Stromal cell of bone marrow (primary cell): ENCODE data around the gene PHLDB1.
"Not testable (repeated sequence)": the region's sequence is repeated elsewhere in the genome, so short reads cannot be mapped to it uniquely, and the experiment has no call there.

Experiments
- DNase-seq: peaks from one replicate; pipeline ENCODE4 v3.0.0-alpha.2; 2012; ENCODE audit warnings: low read depth

The PHLDB1 gene

GRCh38 chr11:118607401-118608359 lies at the start of gene PHLDB1:
Gene PHLDB1 (plus strand): TSS chr11:118607615. CDS start chr11:118613837, 6,222 bp downstream.
- DNase-seq = no peak

DNA sequence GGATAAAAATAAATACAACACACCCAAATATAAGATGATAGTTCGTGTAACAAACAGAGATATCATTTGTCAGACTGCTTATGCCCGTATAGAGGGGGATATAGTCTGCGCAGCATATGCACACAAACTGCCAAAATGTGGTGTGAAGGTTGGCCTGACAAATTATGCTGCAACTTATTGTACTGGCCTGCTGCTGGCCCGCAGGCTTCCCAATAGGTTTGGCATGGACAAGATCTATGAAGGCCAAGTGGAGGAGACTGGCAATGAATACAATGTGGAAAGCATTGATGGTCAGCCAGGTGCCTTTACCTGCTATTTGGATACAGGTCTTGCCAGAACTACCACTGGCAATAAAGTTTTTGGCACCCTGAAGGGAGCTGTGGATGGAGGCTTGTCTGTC lies 46.6 kb upstream of the PHLDB1 start:
- DNase-seq = no peak

DNA sequence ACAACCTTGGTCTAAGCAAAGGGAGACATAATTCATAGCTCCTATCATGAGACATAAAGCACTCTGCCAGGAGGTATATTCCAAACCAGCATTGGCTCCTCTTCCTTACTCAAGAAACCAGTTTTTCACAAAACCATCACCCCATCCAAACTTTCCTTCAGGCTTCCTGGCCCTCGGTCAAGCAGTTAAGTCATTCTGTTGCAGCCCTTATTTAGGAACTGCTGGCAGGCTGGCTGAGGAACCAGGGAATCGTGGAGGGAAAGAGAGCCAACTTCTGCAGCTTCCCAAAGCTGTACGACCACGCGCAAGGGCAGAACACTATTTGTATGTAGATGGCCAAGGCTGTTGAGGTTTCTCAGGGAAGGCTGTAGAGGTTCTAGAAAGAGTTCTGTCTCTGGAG lies 42.4 kb upstream of the PHLDB1 start:
- peak; percentile 63 for DNase-seq

DNA sequence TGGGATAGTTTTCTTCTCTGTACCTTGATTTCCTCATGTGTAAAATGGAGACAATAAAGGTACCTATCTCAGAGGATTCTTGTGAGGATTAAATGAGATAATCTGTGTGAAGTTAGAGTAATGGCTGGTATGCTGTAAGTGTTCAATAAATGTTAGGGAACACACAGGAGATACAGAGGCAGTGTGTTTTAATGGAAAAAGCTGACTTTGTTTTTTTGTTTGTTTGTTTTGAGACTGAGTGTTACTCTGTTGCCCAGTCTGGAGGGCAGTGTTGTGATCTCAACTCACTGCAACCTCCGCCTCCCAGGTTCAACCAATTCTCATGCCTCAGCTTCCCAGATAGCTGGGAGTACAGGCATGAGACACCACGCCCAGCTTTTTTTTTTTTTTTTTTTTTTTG lies 37.7 kb upstream of the PHLDB1 start:
- DNase-seq = no peak

- DNase-seq = no peak
These were observed 36.6 kb upstream of the PHLDB1 start for GRCh38 chr11:118570787-118571186.

DNA sequence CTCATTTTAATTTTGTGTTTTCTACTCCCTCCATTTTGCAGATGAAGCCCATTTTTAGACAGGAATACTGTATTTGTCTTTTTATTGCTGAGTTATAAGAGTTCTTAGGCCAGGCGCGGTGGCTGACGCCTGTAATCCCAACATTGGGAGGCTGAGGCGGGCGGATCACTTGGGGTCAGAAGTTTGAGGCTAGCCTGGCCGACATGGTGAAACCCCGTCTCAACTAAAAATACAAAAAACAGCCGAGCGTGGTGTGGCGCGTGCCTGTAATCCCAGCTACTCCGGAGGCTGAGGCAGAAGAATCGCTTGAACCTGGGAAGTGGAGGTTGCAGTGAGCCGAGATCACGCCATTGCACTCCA lies 35.7 kb upstream of the PHLDB1 start:
- not testable (repeated sequence) for DNase-seq

DNA sequence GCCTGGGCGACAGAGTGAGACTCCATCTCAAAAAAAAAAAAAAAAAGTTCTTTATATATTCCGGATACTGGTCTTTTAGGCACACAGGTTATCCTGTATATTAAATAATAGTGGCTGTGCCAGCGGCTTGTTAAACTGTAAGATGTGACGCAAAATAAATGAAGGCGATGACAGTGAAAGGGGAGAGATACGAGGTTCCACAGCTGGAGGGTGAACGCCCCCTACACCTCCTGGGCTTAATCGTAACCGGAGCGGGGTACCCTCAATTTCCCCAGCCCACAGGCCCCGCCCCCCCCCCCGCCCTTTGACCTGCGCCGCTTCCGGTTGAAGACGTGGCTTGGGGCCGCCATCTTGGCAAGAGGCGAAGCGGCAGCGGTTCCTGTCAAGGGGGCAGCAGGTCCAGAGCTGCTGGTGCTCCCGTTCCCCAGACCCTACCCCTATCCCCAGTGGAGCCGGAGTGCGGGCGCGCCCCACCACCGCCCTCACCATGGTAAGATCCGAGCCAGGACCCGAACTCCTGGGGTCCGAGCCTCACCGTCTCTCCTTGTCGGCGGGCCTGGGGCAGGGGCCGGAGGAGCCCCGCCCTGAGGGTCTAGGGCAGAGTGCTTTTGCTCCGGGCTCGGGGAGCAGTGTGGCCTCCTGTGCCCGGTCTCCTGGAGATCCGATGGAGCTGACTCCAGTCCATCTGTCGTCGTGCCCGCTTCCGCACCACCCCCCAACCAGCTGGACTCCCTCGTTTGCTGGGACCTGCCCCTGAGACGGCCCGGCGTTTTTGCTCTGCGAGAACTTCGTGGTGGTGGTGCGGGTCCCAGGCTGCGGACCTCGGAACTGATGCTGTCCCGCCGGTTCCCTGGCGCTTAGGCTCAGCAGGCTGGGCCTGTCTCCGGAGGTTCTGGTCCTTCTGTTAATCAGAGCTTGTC lies 35.1 kb upstream of the PHLDB1 start, which contains the start of gene ARCN1:
TSS of gene ARCN1 (plus strand) at position 349 of the 920 bp plus-strand sequence. CDS start at position 488, 139 bp downstream.
- no peak for DNase-seq

DNA sequence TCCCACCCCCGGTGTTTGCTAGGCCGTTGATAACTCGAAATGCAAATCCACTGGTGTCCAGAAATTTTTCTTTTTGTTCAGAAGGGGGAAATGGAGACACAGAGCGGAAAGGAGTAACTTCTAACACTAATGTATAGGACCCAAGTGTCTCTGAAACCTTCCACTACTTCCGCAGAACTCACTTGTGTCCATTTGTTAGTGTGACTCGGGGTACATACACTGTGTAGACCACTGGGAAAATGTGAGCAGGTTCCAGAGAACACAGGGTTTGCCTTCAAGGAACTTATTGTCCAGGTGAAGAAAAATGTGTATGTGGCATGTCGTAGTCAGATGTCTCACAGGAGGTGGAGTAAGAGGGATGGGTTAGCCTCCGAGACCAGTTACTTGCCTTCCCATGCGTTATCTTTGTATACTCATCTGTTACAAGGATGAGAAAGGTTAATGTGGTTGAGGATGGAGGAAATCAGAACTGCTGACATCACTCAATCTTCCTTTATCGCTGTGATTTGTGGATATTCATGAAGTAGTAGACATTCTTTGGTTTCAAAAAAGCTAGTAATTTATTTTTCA lies 34.3 kb upstream of the PHLDB1 start:
- no peak for DNase-seq

DNA sequence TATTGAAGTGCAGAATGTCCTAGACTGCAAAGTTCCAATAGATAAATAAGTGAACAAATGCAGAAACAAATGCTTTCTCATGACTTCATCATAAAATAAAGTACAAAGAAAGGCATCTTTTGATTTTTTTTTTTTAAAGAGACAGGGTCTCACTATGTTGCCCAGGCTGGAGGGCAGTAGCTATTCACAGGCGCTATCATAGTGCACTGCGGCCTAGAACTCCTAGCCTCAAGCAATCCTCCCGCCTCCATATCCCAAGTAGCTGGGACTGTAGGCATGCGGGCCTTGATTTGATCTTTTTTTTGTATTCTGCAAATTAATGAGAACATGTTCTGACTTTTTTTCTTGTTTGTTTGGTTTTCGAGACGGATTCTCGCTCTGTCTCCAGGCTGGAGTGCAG lies 32.8 kb upstream of the PHLDB1 start:
- no peak for DNase-seq

GRCh38 chr11:118577995-118578394 lies 29.4 kb upstream of the PHLDB1 start:
- not testable (repeated sequence) for DNase-seq

- no peak for DNase-seq
These were observed 26.4 kb upstream of the PHLDB1 start for GRCh38 chr11:118581057-118581456.

DNA sequence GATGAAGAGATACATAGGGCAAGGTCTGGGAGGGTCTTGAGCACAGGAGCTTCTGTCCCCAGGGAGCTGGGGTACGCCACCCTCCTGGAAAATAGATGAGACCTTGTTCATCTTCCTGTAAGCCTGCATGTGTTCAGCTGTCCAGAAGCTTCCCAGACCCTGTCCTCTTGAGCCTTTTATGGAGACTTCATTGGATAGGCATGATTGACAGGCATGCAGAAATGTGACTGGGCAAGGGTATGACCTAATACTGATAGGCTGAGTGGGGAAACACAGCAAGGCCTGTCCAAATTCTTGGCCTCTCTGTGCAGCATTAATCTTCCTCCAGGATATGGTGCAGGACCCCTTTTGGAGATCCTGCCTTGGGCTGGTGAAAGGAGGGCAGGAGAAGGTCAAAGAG lies 19.5 kb upstream of the PHLDB1 start:
- DNase-seq = no peak

GRCh38 chr11:118592616-118593367 lies 14.6 kb upstream of the PHLDB1 start:
- DNase-seq = peak; percentile 67

DNA sequence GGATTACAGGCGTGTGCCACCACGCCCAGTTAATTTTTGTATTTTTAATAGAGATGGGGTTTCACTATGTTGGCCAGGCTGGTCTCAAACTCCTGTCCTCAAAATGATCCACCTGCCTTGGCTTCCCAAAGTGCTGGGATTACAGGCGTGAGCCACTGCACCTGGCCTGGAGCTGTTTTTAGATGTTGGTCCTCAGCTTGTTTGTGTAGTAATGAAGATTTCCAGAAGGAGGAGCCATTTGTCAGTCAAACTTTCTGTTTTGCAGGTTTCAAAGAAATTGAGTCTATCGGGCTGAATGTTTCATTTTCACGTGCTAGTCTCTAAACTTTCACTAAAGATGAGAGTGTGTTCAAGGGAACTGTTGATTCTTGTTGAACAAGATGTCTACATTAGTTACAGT lies 12.4 kb upstream of the PHLDB1 start:
- not testable (repeated sequence) for DNase-seq

- no peak for DNase-seq
These were observed 10.9 kb upstream of the PHLDB1 start for GRCh38 chr11:118596224-118597146.

DNA sequence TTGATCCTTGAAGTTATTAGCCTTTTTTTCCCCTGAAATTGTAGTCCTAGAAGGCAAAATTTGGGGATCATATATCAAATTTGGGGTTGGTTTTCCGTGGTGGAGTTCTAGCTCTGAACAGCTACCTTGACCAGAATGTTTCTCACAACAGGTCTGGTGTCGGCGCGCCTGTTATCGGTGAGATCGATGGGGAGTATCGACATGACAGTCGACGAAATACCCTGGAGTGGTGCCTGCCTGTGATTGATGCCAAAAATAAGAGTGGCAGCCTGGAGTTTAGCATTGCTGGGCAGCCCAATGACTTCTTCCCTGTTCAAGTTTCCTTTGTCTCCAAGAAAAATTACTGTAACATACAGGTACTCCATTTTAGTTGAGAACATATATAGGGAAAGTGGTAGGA lies 9.9 kb upstream of the PHLDB1 start:
- no peak for DNase-seq

DNA sequence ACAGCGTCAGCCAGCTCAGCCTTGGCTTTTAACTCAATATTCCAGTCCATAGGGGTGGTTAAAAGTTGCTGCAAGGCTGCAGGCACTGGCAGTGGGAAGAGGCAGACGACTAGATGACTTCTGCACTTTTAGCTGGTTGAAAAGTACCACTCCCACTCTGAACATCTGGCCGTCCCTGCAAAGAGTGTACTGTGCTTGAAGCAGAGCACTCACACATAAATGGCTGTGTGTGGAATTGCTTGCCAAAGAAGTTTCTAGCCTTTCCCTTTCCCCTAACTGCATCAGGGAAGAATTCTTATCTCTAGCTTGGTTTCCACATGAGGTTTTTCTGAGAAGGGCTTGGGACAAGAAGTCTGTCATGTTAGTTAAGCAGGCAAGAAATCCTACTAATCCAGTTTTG lies 5.1 kb upstream of the PHLDB1 start:
- DNase-seq = no peak

DNA sequence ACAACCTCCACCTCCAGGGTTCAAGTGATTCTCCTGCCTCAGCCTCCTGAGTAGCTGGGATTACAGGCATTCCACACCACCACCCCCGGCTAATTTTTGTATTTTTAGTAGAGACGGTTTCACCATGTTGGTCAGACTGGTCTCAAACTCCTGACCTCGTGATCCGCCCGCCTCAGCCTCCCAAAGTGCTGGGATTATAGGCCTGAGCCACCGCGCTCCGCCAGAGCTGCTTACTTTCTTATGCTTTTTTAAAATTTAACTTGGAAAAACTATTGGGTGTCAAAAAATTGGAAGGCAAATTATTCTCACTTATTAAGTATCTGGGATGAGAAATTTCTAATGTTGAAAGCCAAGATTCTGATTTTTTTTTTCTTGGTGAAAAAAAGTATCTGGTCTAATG lies 3.7 kb upstream of the PHLDB1 start:
- not testable (repeated sequence) for DNase-seq

DNA sequence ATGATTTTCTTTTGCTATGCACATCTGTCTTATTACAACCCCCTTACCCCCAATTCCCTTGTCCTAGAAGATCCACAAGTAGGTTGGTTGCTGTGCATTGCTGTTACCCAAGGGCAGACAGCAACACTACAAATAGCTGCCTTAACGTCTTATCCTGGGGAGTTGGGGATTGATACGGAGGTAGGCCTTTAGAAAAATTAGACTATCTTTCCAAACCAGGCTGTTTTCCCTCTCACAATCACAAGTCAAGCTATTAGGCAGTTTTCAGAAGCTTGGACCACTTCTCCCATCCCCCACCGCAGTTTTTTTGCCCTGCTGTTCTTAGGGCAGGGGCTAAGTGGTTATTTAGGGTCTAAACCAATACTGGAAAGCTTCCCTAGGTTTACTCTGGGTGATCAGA lies 2.8 kb upstream of the PHLDB1 start:
- DNase-seq = no peak

- DNase-seq = peak; percentile 98
These were observed 2.1 kb upstream of the PHLDB1 start for GRCh38 chr11:118605116-118605867.
